Peyer's patch (tissue), 4 donors: ENCODE results near the gene KRTAP10-11.

Source experiments
- CTCF ChIP-seq, 6 experiments: fragments of 450-650 bp in 4 of 6; fragments of 200-600 bp in 2 of 6; sonication (generic) in 1 of 6; IDR thresholded peaks; one replicate each; pipeline ENCODE4 v1.5.1; 2017 to 2019; ENCODE audit warnings: antibody characterized with exemption in 6 of 6, mild to moderate bottlenecking in 3 of 6, moderate library complexity in 1 of 6
- POLR2A ChIP-seq, 2 donors: fragments of 450-650 bp; IDR thresholded peaks; one replicate each; pipeline ENCODE4 v1.5.1; 2017; ENCODE audit warnings: antibody characterized with exemption in 2 of 2, mild to moderate bottlenecking in 2 of 2, moderate library complexity in 2 of 2

GRCh38 chr21:44667612-44668011 is 21.4 kb downstream of the KRTAP10-11 start:
- TF ChIP-seq CTCF (IDR thresholded peaks at IDR 0.05) (no peak), POLR2A (IDR thresholded peaks at IDR 0.05) (no peak)
